Activated CD4-positive, CD25-positive, alpha-beta regulatory T cell treated with anti-CD3 and anti-CD28 coated beads, Interleukin-2, amount 50 U/mL, for 16 hours (primary cell): Measurements from ENCODE around the gene SEPTIN2.
"Not testable (repeated sequence)": the region's sequence is repeated elsewhere in the genome, so short reads cannot be mapped to it uniquely, and the experiment has no call there.

Experiments used
- DNase-seq: peaks from one replicate; pipeline ENCODE4 v3.0.0-alpha.2; 2020; ENCODE audit warnings: low read depth, low spot score

SEPTIN2 gene

GRCh38 chr2:241379481-241380480 lies 64.1 kb downstream of the SEPTIN2 start:
- no peak for DNase-seq

GRCh38 chr2:241381872-241382271 lies 66.1 kb downstream of the SEPTIN2 start:
- no peak for DNase-seq

DNA sequence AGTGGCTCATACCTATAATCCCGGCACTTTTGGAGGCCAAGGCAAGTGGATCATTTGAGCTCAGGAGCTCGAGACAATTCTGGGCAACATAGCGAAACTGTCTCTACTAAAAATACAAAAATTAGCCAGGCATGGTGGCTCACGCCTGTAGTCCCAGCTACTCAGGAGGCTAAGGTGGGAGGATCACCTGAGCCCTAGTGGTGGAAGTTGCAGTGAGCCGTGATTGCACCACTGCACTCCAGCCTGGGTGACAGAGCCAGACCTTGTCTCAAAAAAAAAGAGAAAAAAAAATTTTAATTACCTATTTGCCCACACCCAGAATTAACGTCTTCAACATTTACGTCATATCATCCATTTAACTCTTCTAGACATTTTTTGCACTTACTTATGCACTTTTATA lies 69.7 kb downstream of the SEPTIN2 start:
- not testable (repeated sequence) for DNase-seq

DNA sequence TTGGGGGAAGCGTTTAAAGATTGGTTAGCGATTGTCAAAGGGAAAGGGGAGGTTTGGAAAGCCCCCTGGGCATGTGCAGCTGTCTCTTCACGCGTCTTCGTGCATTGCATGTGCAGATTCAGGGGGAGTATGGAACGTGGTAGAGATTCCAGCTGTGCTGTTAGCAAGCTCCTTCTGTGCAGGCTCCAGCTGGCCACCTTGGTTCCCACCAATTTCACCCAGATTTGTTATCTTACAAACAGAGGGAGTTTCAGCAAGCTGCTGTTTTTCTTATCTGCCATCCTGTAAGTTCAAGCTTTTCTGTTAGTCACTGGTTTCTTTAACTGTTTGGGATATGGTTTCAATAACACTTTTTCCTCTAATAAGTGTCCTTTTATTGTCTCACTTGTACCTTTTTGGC lies 70.8 kb downstream of the SEPTIN2 start:
- DNase-seq: no peak

GRCh38 chr2:241389697-241390096 lies 74.0 kb downstream of the SEPTIN2 start:
- DNase-seq: no peak

GRCh38 chr2:241390301-241391206 lies 74.8 kb downstream of the SEPTIN2 start:
- no peak for DNase-seq

DNA sequence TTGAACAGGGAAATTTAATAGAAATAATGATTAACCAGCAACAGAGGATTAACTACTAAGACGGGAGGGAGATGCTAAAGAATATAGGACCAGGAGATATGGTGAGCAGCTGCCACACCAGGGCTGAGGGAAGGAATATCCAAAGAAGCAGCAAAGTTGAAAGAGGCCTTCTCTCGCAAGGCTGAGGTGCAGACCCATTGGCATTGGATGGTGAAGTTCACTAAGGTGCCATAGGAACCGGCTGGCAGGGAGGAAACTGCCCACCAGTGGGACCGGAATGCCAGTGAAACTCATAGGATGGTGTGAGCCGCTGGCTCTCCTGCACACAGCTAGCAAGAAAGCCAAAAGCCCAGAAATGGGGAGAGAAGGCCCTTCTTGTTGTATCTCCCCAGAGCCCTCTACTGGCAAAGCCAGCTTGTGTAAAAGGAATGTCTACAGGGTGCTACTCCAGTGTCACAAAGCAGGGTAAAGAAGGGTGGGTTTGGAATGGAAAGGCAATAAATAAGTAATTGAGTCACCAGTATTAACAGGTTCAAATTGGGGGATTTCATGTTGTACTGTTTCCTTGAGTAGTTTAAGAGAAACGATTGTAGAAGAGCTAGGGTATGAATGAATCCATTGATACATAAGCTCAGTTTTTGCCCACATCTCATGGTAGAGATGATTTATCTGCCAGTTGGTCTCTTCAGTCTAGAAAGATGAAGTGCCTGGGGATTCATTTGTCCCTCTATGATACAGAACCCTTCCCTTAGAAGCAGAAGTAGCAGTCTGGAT lies 76.4 kb downstream of the SEPTIN2 start:
- no peak for DNase-seq

DNA sequence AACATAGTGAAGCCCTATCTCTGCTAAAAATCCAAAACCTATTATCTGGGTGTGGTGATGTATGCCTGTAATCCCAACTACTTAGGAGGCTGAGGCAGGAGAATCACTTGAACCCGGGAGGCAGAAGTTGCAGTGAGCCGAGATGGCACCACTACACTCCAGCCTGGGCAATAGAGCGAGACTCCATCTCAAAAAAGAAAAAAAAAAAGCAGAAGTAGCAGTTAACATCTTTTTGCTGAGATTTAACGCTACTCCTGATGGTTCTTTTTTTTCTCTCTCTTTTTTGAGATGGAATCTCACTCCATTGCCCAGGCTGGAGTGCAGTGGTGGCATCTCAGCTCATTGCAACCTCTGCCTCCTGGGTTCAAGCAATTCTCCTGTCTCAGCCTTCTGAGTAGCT lies 77.0 kb downstream of the SEPTIN2 start:
- not testable (repeated sequence) for DNase-seq

- DNase-seq: no peak
These were observed 77.9 kb downstream of the SEPTIN2 start for GRCh38 chr2:241393524-241394196.

- not testable (repeated sequence) for DNase-seq
These were observed 81.1 kb downstream of the SEPTIN2 start for GRCh38 chr2:241396809-241397208.

DNA sequence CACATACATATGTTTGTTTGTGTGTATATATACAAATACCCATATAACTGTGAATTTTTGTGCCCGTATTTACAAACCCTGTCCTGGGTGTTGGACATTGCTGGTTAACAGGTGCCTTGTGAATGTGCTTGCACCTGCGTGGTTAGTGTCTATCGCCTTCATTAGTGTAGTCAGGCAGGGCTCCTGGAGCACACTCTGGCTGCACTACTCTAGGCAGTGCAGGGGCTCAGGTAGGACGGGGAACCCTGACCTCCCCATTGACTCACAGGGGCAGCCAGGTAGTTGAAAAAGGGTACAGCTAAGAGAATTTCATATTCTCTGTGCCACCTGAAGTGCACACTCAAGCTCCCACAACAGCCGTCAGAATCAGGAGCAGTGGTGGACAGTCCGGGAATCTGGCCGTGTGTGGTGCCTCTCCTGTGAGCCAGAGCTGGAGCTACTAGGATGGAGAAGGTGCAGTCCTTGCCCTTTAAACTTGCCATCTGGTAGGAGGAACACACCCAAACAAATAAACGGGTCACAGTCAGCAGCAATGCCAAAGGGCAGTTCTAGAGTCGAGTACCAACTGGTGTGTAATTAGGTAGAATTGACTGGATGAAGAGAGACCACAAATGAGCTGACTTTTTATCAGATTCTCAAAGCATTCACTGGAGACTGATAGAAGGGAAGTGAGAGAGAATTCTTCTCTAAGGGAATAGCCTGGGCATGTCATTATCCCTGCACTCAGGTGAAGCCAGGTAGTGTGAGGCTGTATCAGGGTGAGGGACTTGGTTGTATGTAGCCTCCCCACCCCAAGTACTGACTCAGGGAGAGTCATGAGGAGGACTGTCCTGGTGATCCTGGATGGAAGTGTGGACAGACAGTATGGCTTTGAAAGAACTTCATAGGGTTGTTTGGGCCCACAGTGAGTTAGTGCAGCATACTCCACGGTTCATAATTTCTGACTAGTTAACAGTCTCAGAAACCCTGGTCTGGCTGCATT lies 84.5 kb downstream of the SEPTIN2 start:
- DNase-seq: no peak
